ENCODE data around the gene FZR1. TPM values are rescaled to one million over a fixed set of nuclear protein-coding genes. Genes with fewer than 3 reads are reported as not detected.
"Not testable (repeated sequence)": the region's sequence is repeated elsewhere in the genome, so short reads cannot be mapped to it uniquely, and the experiment has no call there.

The FZR1 gene
- total RNA-seq, 1 donor = 30.2 TPM

GRCh38 chr19:3504735-3505134, 1.4 kb upstream of the FZR1 start:
- TF ChIP-seq CTCF (IDR thresholded peaks at IDR 0.05; ENCODE audit: insufficient read depth, low read length) = no peak

GRCh38 chr19:3506384-3507340, 551 bp downstream of the FZR1 start:
- no peak for TF ChIP-seq CTCF (IDR thresholded peaks at IDR 0.05; ENCODE audit: insufficient read depth, low read length)
- DNase-seq (ENCODE audit: low read depth) = no peak
- peak overlapping the region; percentile 81 for H3K4me3 ChIP-seq (ENCODE audit: low read depth, low read length)

More at GRCh38 chr19:3504735-3505134, 1.4 kb upstream of the FZR1 start:
- DNase-seq (ENCODE audit: low read depth) = no peak
- no peak overlapping the region for H3K4me3 ChIP-seq (ENCODE audit: low read depth, low read length)

- DNase-seq (ENCODE audit: low read depth) = no peak
Measured at GRCh38 chr19:3507371-3508120, 1.4 kb downstream of the FZR1 start.

GRCh38 chr19:3508121-3508661, 2.1 kb downstream of the FZR1 start:
- H3K4me3 ChIP-seq (ENCODE audit: low read depth, low read length); DNase-seq (ENCODE audit: low read depth): not testable (repeated sequence)

More at GRCh38 chr19:3507371-3508120, 1.4 kb downstream of the FZR1 start:
- H3K4me3 ChIP-seq (ENCODE audit: low read depth, low read length) = peak overlapping the region; percentile 81
- no peak for TF ChIP-seq CTCF (IDR thresholded peaks at IDR 0.05; ENCODE audit: insufficient read depth, low read length)

GRCh38 chr19:3508771-3509535, 2.8 kb downstream of the FZR1 start:
- H3K4me3 ChIP-seq (ENCODE audit: low read depth, low read length) = no peak overlapping the region
- TF ChIP-seq CTCF (IDR thresholded peaks at IDR 0.05; ENCODE audit: insufficient read depth, low read length) = no peak
- DNase-seq (ENCODE audit: low read depth) = no peak

- peak; percentile 53 for DNase-seq (ENCODE audit: low read depth)
- no peak for TF ChIP-seq CTCF (IDR thresholded peaks at IDR 0.05; ENCODE audit: insufficient read depth, low read length)
- no peak overlapping the region for H3K4me3 ChIP-seq (ENCODE audit: low read depth, low read length)
Measured at GRCh38 chr19:3509566-3509989, 3.5 kb downstream of the FZR1 start.
